HepG2 (cell line): ENCODE measurements around the gene TNS4. TPM values are rescaled to one million over a fixed set of nuclear protein-coding genes. Genes with fewer than 3 reads are reported as not detected.

Experiments used
- ASH2L ChIP-seq: fragments of 300-600, 200-600 bp; sonication (generic); IDR thresholded peaks from 2 replicates; pipeline ENCODE4 v1.7.0; 2017; ENCODE audit warnings: low read depth, mild to moderate bottlenecking, moderate library complexity, mixed read lengths, low read length; ENCODE audit not compliant: insufficient read length
- BCLAF1 ChIP-seq: fragments of 450-650 bp; IDR thresholded peaks from 2 replicates; pipeline ENCODE4 v1.6.1; 2017; ENCODE audit warnings: mild to moderate bottlenecking
- BORCS8-MEF2B ChIP-seq: sonication (generic); formaldehyde crosslinking; IDR thresholded peaks from 2 replicates; pipeline ENCODE4 v1.8.0; 2022; ENCODE audit warnings: mild to moderate bottlenecking, missing genetic modification reagents
- CREB1 ChIP-seq, 2 experiments: fragments of 450-650 bp in 1 of 2; IDR thresholded peaks; 2 replicates each; pipeline ENCODE4 v1.6.1; 2016 to 2017; ENCODE audit warnings: control low read depth in 1 of 2, mild to moderate bottlenecking in 1 of 2, missing compliant biosample characterization in 1 of 2, missing genetic modification characterization in 1 of 2
- ELF3 ChIP-seq: IDR thresholded peaks from 2 replicates; pipeline ENCODE4 v1.6.1; 2016; ENCODE audit warnings: missing genetic modification reagents, missing compliant biosample characterization
- GABPA ChIP-seq, 2 experiments: IDR thresholded peaks; 2 replicates each; pipeline ENCODE4 v1.6.1; 2011 to 2016; ENCODE audit warnings: low read depth in 2 of 2, low read length in 1 of 2, missing biosample characterization in 1 of 2, missing genetic modification characterization in 1 of 2
- HOXA7 ChIP-seq: sonication (generic); formaldehyde crosslinking; IDR thresholded peaks from 2 replicates; pipeline ENCODE4 v1.8.1; 2022; ENCODE audit warnings: mild to moderate bottlenecking, missing genetic modification reagents, moderate library complexity
- IKZF1 ChIP-seq: fragments of 450-650 bp; IDR thresholded peaks from 2 replicates; pipeline ENCODE4 v1.7.1; 2016
- MAFF ChIP-seq: IDR thresholded peaks from 2 replicates; pipeline ENCODE4 v1.6.1; 2011; ENCODE audit warnings: low read depth, low read length, improper control_type of control experiment
- MAFK ChIP-seq, 2 experiments: IDR thresholded peaks in 1 of 2; conservative IDR thresholded peaks in 1 of 2; 2 replicates each; pipeline ENCODE4 v1.6.1; 2011; ENCODE audit warnings: improper control_type of control experiment in 2 of 2, low read length in 2 of 2
- RBAK ChIP-seq: sonication (generic); formaldehyde crosslinking; IDR thresholded peaks from 2 replicates; pipeline ENCODE4 v1.5.1; 2020; ENCODE audit warnings: mild to moderate bottlenecking, missing genetic modification reagents
- ZBTB38 ChIP-seq: sonication (generic); formaldehyde crosslinking; IDR thresholded peaks from 2 replicates; pipeline ENCODE4 v1.5.1; 2020; ENCODE audit warnings: mild to moderate bottlenecking, missing genetic modification reagents
- ZBTB4 ChIP-seq: sonication (generic); formaldehyde crosslinking; IDR thresholded peaks from 2 replicates; pipeline ENCODE4 v1.4.0; 2020; ENCODE audit warnings: missing genetic modification reagents, mild to moderate bottlenecking, borderline replicate concordance
- ZFX ChIP-seq: sonication (generic); formaldehyde crosslinking; IDR thresholded peaks from 2 replicates; pipeline ENCODE4 v1.4.0; 2020; ENCODE audit warnings: mild to moderate bottlenecking, low read depth, missing genetic modification reagents, moderate library complexity
- ZNF235 ChIP-seq: sonication (generic); formaldehyde crosslinking; IDR thresholded peaks from 2 replicates; pipeline ENCODE4 v1.8.1; 2023; ENCODE audit warnings: mild to moderate bottlenecking, missing genetic modification reagents, borderline replicate concordance
- ZNF431 ChIP-seq: sonication (generic); formaldehyde crosslinking; IDR thresholded peaks from 2 replicates; pipeline ENCODE4 v1.9.0; 2022; ENCODE audit warnings: missing genetic modification reagents, low read depth, mild to moderate bottlenecking, borderline replicate concordance
- ZNF441 ChIP-seq: sonication (generic); formaldehyde crosslinking; IDR thresholded peaks from 2 replicates; pipeline ENCODE4 v1.7.0; 2021; ENCODE audit warnings: missing genetic modification reagents, borderline replicate concordance
- ZNF670 ChIP-seq: sonication (generic); formaldehyde crosslinking; IDR thresholded peaks from 2 replicates; pipeline ENCODE4 v1.8.0; 2022; ENCODE audit warnings: mild to moderate bottlenecking, missing genetic modification reagents, borderline replicate concordance
- ZNF770 ChIP-seq: sonication (generic); formaldehyde crosslinking; IDR thresholded peaks from 2 replicates; pipeline ENCODE4 v1.5.0; 2020; ENCODE audit warnings: mild to moderate bottlenecking, missing genetic modification reagents
- polyA plus RNA-seq, 8 experiments: library from polyadenylated mRNA; depleted of rRNA in 3 of 8; stranded (reverse) in 7 of 8; unstranded in 1 of 8; fragments of >200 nt; fragmentation: Illumina TruSeq in 4 of 8; extraction: Trizol in 4 of 8; gene quantifications; 2 replicates each; pipeline versions ENCODE4 v1.2.1 to v1.2.3, GENCODE V29; 2011 to 2016; ENCODE audit warnings: low read depth in 4 of 8, missing spikeins in 1 of 8, mixed read lengths in 1 of 8; ENCODE audit not compliant: insufficient read depth in 1 of 8
- total RNA-seq, 5 experiments: library from RNA; depleted of rRNA; stranded (reverse); fragments of >200 nt; fragmentation: Illumina TruSeq; extraction: Trizol; gene quantifications; 2 replicates each; pipeline ENCODE4 v1.2.3, GENCODE V29; 2016; ENCODE audit warnings: low read depth in 1 of 5

The TNS4 gene
- total and polyA plus RNA-seq, 2 of the 13 experiments (the other 11 are each of a cell fraction or from before 2014, with no cell fraction given), result 0.58 to 2.1 TPM

- peak; percentile 16 for TF ChIP-seq ASH2L
- no peak for TF ChIP-seq HOXA7 (CRISPR knock-in tag)
- TF ChIP-seq GABPA (IDR thresholded peaks at IDR 0.05; ENCODE audit: low read depth, low read length), result no peak
- no peak for TF ChIP-seq GABPA (CRISPR knock-in tag; IDR thresholded peaks at IDR 0.05; ENCODE audit: low read depth)
- TF ChIP-seq MAFF, result no peak
- no peak for TF ChIP-seq MAFK (conservative IDR thresholded peaks at IDR 0.05 in 1 of 2, IDR thresholded peaks at IDR 0.05 in 1 of 2; ENCODE audit: low read length in 2 of 2)
- no peak for TF ChIP-seq IKZF1
- TF ChIP-seq ZBTB4 (CRISPR knock-in tag), result no peak
- no peak for TF ChIP-seq ZNF770 (CRISPR knock-in tag)
- no peak for TF ChIP-seq ZBTB38
- no peak for TF ChIP-seq ZNF441 (CRISPR knock-in tag)
- peak; percentile 61; the same call in 1 of the 2 replicates for TF ChIP-seq ELF3 (CRISPR knock-in tag)
- peak; percentile 57; the same call in 1 of the 2 replicates for TF ChIP-seq ZNF431 (CRISPR knock-in tag)
- TF ChIP-seq RBAK (CRISPR knock-in tag), result no peak
- TF ChIP-seq ZNF235 (CRISPR knock-in tag), result peak; percentile 86; the same call in 1 of the 2 replicates
- no peak for TF ChIP-seq CREB1 (IDR thresholded peaks at IDR 0.05)
- TF ChIP-seq CREB1 (CRISPR knock-in tag; IDR thresholded peaks at IDR 0.05), result no peak
- no peak for TF ChIP-seq ZNF670 (CRISPR knock-in tag)
- TF ChIP-seq ZFX (CRISPR knock-in tag), result peak; percentile 74
- no peak for TF ChIP-seq BCLAF1
- peak; percentile 86 for TF ChIP-seq BORCS8-MEF2B (CRISPR knock-in tag)
Measured at GRCh38 chr17:40443196-40443987, 58.0 kb downstream of the TNS4 start, which contains the start of gene IGFBP4 (continued).
